Coronary artery (tissue), 2 donors: ENCODE data around the gene TEKT3.

Source experiments
- DNase-seq: peaks from one replicate; pipeline ENCODE4 v3.0.0-alpha.2; 2017; ENCODE audit warnings: low spot score
- H3K27ac ChIP-seq, 2 donors: fragments of 200-600 bp; sonication (generic); one replicate each; pipeline ENCODE4 v1.5.1; 2016 to 2019
- H3K4me3 ChIP-seq: fragments of 200-600 bp; sonication (generic); 2 replicates; pipeline ENCODE4 v1.5.1; 2016; ENCODE audit warnings: mild to moderate bottlenecking, moderate library complexity
- CTCF ChIP-seq: fragments of 200-600 bp; sonication (generic); IDR thresholded peaks from one replicate; pipeline ENCODE4 v1.5.1; 2019; ENCODE audit warnings: antibody characterized with exemption

The TEKT3 gene

GRCh38 chr17:15261258-15261801, 80.1 kb downstream of the TEKT3 start:
- Histone ChIP-seq H3K27ac (peak overlapping the region; percentile 95 to 98), H3K4me3 (peak overlapping the region; percentile 81)
- TF ChIP-seq CTCF, result no peak
- peak; percentile 84 for DNase-seq

- DNase-seq, result peak; percentile 92
- Histone ChIP-seq H3K4me3 (peak overlapping the region; percentile 81), H3K27ac (peak overlapping the region; percentile 95 to 98)
- TF ChIP-seq CTCF, result peak; percentile 85
These were observed 80.8 kb downstream of the TEKT3 start for GRCh38 chr17:15260376-15261257.

- Histone ChIP-seq H3K27ac (peak overlapping the region; percentile 58 to 74), H3K4me3 (peak overlapping the region; percentile 81)
- no peak for DNase-seq
- TF ChIP-seq CTCF, result no peak
These were observed 83.4 kb downstream of the TEKT3 start for GRCh38 chr17:15257796-15258512.

GRCh38 chr17:15257258-15257788, 84.1 kb downstream of the TEKT3 start:
- TF ChIP-seq CTCF, result peak; percentile 48
- Histone ChIP-seq H3K4me3 (peak overlapping the region; percentile 81), H3K27ac (peak overlapping the region; percentile 58 to 74)
- DNase-seq, result peak; percentile 92

- DNase-seq, result no peak
- Histone ChIP-seq H3K27ac (peak overlapping the region; percentile 58 to 74), H3K4me3 (peak overlapping the region; percentile 81)
- TF ChIP-seq CTCF, result no peak
These were observed 84.7 kb downstream of the TEKT3 start for GRCh38 chr17:15256689-15257088.

GRCh38 chr17:15255713-15256454, 85.5 kb downstream of the TEKT3 start:
- DNase-seq, result no peak
- peak overlapping the region in 1 of 2 donors; percentile 37 for H3K27ac ChIP-seq
- H3K4me3 ChIP-seq, result peak overlapping the region; percentile 32
- TF ChIP-seq CTCF, result no peak
